ENCODE results near the gene TOMM40L.

Gene TOMM40L

GRCh38 chr1:161197560-161198193 lies 28.2 kb upstream of the TOMM40L start:
- no peak for DNase-seq

GRCh38 chr1:161198194-161198896 lies 27.5 kb upstream of the TOMM40L start:
- DNase-seq: no peak

GRCh38 chr1:161198897-161199431 lies 26.9 kb upstream of the TOMM40L start, which contains the start of gene ADAMTS4:
Gene ADAMTS4 (minus strand): TSS chr1:161199054. CDS start chr1:161198627, 427 bp downstream.
- no peak for DNase-seq

GRCh38 chr1:161199506-161200139 lies 26.2 kb upstream of the TOMM40L start:
- DNase-seq: no peak

GRCh38 chr1:161200421-161200991 lies 25.4 kb upstream of the TOMM40L start:
- peak in 1 of 2 donors; percentile 53 for DNase-seq

GRCh38 chr1:161200992-161201835 lies 24.6 kb upstream of the TOMM40L start:
- no peak for DNase-seq

- DNase-seq: peak; percentile 98
Observed at GRCh38 chr1:161201836-161202712, 23.8 kb upstream of the TOMM40L start, which contains the start of gene NDUFS2. Gene NDUFS2 (plus strand): TSS chr1:161202367. CDS start chr1:161202386, 19 bp downstream.

GRCh38 chr1:161206411-161207140 lies 19.3 kb upstream of the TOMM40L start:
- no peak for DNase-seq

GRCh38 chr1:161207173-161207572 lies 18.7 kb upstream of the TOMM40L start:
- DNase-seq: no peak

GRCh38 chr1:161209790-161210409 lies 16.0 kb upstream of the TOMM40L start:
- peak; percentile 81 to 82 for DNase-seq

GRCh38 chr1:161214369-161214768 lies 11.5 kb upstream of the TOMM40L start:
- no peak for DNase-seq

- peak in 1 of 2 donors; percentile 69 for DNase-seq
Observed at GRCh38 chr1:161215076-161215475, 10.8 kb upstream of the TOMM40L start, which contains the start of gene FCER1G. Gene FCER1G (plus strand): TSS chr1:161215295. CDS start chr1:161215322, 27 bp downstream.

- DNase-seq: peak in 1 of 2 donors; percentile 63
Observed at GRCh38 chr1:161216945-161217712, 8.7 kb upstream of the TOMM40L start.

- DNase-seq: no peak
Observed at GRCh38 chr1:161217831-161218230, 8.0 kb upstream of the TOMM40L start.

GRCh38 chr1:161218301-161219077 lies 7.4 kb upstream of the TOMM40L start:
- DNase-seq: no peak

GRCh38 chr1:161219078-161219892 lies 6.6 kb upstream of the TOMM40L start:
- no peak for DNase-seq

GRCh38 chr1:161220002-161220401 lies 5.9 kb upstream of the TOMM40L start:
- DNase-seq: no peak
